ENCODE data around the gene RTN4IP1. TPM values are rescaled to one million over a fixed set of nuclear protein-coding genes. Genes with fewer than 3 reads are reported as not detected.
A peak's percentile ranks its signal among the peaks of the same experiment; 100 is the strongest.

The RTN4IP1 gene
- 1 to 10 TPM; 3.9 to 9.5 TPM for total RNA-seq

DNA sequence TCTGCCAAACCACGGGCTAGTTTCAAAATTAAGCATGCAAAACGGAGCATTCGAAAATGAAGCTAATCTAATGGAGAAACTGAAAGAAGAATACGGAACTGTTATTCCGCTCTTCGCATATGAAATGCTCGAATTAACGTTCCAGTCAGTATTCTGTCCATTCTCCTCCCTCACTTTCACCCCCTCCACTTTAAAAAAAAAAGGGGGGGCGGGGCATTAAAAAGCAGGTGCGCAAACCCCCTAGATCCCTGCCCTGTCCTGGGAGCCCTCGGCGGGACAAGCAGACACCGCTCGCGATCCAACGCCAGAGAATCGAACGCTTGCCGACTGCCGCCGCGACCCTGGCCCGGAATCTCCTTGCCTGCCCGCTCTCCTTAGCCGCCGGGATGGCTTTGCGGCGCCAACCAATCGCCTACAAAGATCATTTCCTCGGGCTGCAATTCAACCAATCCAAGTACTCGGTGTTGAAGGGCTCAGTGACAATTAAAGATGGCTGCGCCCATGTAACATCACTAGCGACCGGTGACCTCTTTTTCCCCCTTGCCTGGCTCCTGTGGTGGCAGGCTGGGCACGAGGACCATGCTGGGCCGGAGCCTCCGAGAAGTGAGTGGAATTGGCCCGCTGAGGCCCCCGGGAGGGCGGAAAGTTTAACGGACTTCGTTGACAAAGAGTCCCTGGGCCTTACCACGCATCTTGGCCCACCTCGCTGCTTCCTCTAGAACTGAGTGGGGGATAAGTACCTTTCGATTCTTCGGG is at the start of gene RTN4IP1, which contains the start of gene QRSL1:
TSS of gene RTN4IP1 (minus strand) at position 396 of the 756 bp plus-strand sequence. CDS start 477 bp downstream, outside the sequence.
TSS of gene QRSL1 (plus strand) at position 476 of the 756 bp plus-strand sequence. CDS start at position 580, 104 bp downstream.
- H3K4me1 Mint-ChIP-seq, result peaks cover 13% of the 10 kb centered on the region
- peak; percentile 97 for ATAC-seq (replicated peaks)
- peak within 1 kb of the TSS; percentile 98 for H3K4me3 Mint-ChIP-seq
- no peaks in the 10 kb centered on the region for H3K36me3 Mint-ChIP-seq (ENCODE audit: low read depth)
- H3K27ac Mint-ChIP-seq, result peak within 1 kb of the TSS; percentile 98
- H3K27me3 Mint-ChIP-seq, result no peaks in the 10 kb centered on the region
- H3K9me3 Mint-ChIP-seq, result no peaks in the 10 kb centered on the region

DNA sequence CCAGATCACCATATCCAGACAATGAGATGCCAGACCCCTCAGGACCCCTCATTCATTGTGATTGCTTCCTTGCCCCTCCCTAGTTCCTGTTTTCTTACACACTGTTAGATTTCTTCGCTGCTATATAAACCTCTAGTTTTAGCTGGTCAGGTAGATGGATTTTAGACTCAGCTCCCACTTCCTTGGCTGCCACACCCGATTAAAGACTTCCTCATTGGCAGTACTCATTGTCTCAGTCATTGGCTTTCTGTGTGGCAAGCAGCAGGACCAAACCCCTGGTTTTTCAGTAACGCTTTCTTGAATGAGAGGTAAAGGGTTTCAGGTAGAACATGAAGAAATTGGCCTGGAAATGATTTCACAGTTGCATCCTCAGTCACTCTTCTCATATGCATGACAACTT is 48.0 kb upstream of the RTN4IP1 start:
- H3K27ac Mint-ChIP-seq, result no peak overlapping the region
- no peak for ATAC-seq (replicated peaks)
- no peaks in the 10 kb centered on the region for H3K9me3 Mint-ChIP-seq
- no peaks in the 10 kb centered on the region for H3K4me1 Mint-ChIP-seq
- H3K36me3 Mint-ChIP-seq (ENCODE audit: low read depth), result no peaks in the 10 kb centered on the region
- H3K27me3 Mint-ChIP-seq, result no peaks in the 10 kb centered on the region
- H3K4me3 Mint-ChIP-seq, result no peak overlapping the region

GRCh38 chr6:106674541-106675229 is 45.4 kb upstream of the RTN4IP1 start:
- ATAC-seq (replicated peaks), result no peak
- Mint-ChIP-seq H3K27me3 (no peaks in the 10 kb centered on the region), H3K27ac (no peak overlapping the region), H3K9me3 (no peaks in the 10 kb centered on the region), H3K4me3 (no peak overlapping the region), H3K36me3 (ENCODE audit: low read depth) (no peaks in the 10 kb centered on the region), H3K4me1 (no peaks in the 10 kb centered on the region)

- Mint-ChIP-seq H3K4me3 (no peak overlapping the region), H3K27me3 (no peaks in the 10 kb centered on the region), H3K27ac (no peak overlapping the region), H3K9me3 (no peaks in the 10 kb centered on the region), H3K4me1 (no peaks in the 10 kb centered on the region), H3K36me3 (ENCODE audit: low read depth) (no peaks in the 10 kb centered on the region)
- no peak for ATAC-seq (replicated peaks)
These were observed 42.4 kb upstream of the RTN4IP1 start for GRCh38 chr6:106671651-106672050.

GRCh38 chr6:106670236-106670635 is 40.9 kb upstream of the RTN4IP1 start:
- Mint-ChIP-seq H3K27me3 (no peaks in the 10 kb centered on the region), H3K4me3 (no peak overlapping the region), H3K9me3 (no peaks in the 10 kb centered on the region), H3K4me1 (no peaks in the 10 kb centered on the region), H3K27ac (no peak overlapping the region), H3K36me3 (ENCODE audit: low read depth) (peaks cover 7% of the 10 kb centered on the region)
- ATAC-seq (replicated peaks), result no peak

DNA sequence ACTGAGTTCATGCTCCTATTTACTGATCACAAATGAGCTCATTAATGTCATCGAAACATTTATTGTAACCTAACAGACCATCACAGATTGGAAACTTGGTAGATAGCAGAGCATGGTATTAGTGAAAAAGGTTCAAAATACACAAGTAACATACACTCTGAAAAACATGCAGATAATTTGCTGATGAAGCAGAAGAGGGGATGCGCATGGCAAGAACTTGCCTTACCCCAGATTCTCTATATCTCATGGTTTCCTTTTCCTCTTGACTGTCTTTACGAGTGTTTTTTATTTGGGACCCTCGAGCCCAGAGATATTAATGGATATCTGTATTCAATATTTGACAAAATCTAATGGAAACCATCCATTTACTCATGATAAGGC is 37.7 kb upstream of the RTN4IP1 start:
- Mint-ChIP-seq H3K27ac (no peak overlapping the region), H3K4me3 (no peak overlapping the region), H3K4me1 (peaks cover 5% of the 10 kb centered on the region), H3K36me3 (ENCODE audit: low read depth) (peaks cover 39% of the 10 kb centered on the region), H3K27me3 (no peaks in the 10 kb centered on the region), H3K9me3 (no peaks in the 10 kb centered on the region)
- no peak for ATAC-seq (replicated peaks)

GRCh38 chr6:106666282-106667021 is 37.2 kb upstream of the RTN4IP1 start:
- no peaks in the 10 kb centered on the region for H3K27me3 Mint-ChIP-seq
- peaks cover 43% of the 10 kb centered on the region for H3K36me3 Mint-ChIP-seq (ENCODE audit: low read depth)
- no peak overlapping the region for H3K27ac Mint-ChIP-seq
- H3K9me3 Mint-ChIP-seq, result no peaks in the 10 kb centered on the region
- H3K4me1 Mint-ChIP-seq, result peaks cover 5% of the 10 kb centered on the region
- ATAC-seq (replicated peaks), result no peak
- H3K4me3 Mint-ChIP-seq, result no peak overlapping the region

DNA sequence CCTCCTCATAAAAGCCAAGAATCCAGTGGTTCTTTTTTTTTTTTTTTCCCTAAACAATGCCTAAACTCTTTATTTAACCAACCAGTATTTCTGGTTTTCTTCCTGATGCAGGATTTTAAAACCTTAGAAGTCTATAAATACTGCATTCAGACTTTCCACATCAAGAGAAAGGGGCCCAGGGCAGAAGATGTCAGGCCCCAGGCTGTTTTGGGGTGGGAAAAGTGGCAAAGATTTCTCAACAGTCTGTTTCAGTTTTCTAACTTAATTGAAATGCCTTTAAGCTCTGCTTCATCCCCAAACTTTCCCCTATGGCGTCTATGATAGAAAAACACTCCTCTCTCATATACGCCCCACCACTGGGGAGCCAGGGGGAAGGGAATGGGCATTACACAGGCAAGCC is 33.2 kb upstream of the RTN4IP1 start:
- peaks cover 83% of the 10 kb centered on the region for H3K36me3 Mint-ChIP-seq (ENCODE audit: low read depth)

DNA sequence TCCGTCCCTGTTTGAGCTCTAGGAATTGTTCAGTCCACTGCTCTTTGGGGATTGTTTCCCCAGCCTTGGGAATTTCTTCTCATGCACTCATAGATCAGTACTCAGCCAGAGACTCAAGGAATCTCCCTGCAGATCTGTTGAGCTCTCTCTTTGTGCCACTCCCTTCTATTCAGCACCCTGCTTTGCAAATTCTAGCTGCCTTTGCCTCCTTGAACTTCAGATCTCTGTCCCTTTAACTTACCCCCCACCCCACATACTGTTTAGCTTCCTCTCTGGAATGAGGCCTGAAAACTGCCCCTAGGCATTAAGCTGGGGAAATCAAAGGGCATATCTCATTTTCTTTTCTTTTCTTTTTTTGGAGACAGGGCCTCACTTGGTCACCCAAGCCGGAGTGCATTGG is 30.6 kb upstream of the RTN4IP1 start:
- H3K4me3 Mint-ChIP-seq, result no peak overlapping the region
- no peak overlapping the region for H3K27ac Mint-ChIP-seq
- peaks cover 98% of the 10 kb centered on the region for H3K36me3 Mint-ChIP-seq (ENCODE audit: low read depth)
- no peaks in the 10 kb centered on the region for H3K9me3 Mint-ChIP-seq
- peaks cover 5% of the 10 kb centered on the region for H3K4me1 Mint-ChIP-seq
- no peak for ATAC-seq (replicated peaks)
- H3K27me3 Mint-ChIP-seq, result no peaks in the 10 kb centered on the region

More for the DNA sequence above, 33.2 kb upstream of the RTN4IP1 start:
- Mint-ChIP-seq H3K27me3 (no peaks in the 10 kb centered on the region), H3K27ac (no peak overlapping the region), H3K4me1 (peaks cover 5% of the 10 kb centered on the region), H3K9me3 (no peaks in the 10 kb centered on the region), H3K4me3 (no peak overlapping the region)
- no peak for ATAC-seq (replicated peaks)

DNA sequence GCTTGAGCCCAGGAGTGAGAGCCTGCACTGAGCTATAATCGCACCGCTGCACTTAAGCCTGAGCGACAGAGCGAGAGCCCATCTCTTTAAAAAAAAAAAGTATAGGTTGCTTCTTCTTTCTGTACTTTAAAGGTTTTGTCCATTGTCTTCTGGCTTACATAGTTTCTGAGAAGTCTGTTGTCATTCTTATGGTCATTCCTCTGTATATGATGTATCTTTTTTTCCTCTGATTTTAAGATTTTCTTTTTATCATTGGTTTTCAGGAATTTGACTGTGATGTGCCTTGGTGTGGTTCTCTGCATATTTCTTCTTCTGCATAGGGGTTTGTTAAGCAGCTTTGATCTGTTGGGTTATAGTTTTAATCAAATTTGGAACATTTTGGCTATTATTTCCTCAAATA is 29.2 kb upstream of the RTN4IP1 start:
- Mint-ChIP-seq H3K36me3 (ENCODE audit: low read depth) (peaks cover 98% of the 10 kb centered on the region), H3K27ac (no peak overlapping the region), H3K4me1 (no peaks in the 10 kb centered on the region), H3K4me3 (no peak overlapping the region), H3K27me3 (no peaks in the 10 kb centered on the region), H3K9me3 (no peaks in the 10 kb centered on the region)
- ATAC-seq (replicated peaks), result no peak

GRCh38 chr6:106648651-106649308 is 19.5 kb upstream of the RTN4IP1 start:
- no peaks in the 10 kb centered on the region for H3K4me1 Mint-ChIP-seq
- ATAC-seq (replicated peaks), result no peak
- H3K4me3 Mint-ChIP-seq, result no peak overlapping the region
- no peak overlapping the region for H3K27ac Mint-ChIP-seq
- H3K27me3 Mint-ChIP-seq, result no peaks in the 10 kb centered on the region
- no peaks in the 10 kb centered on the region for H3K9me3 Mint-ChIP-seq
- H3K36me3 Mint-ChIP-seq (ENCODE audit: low read depth), result peaks cover 88% of the 10 kb centered on the region

DNA sequence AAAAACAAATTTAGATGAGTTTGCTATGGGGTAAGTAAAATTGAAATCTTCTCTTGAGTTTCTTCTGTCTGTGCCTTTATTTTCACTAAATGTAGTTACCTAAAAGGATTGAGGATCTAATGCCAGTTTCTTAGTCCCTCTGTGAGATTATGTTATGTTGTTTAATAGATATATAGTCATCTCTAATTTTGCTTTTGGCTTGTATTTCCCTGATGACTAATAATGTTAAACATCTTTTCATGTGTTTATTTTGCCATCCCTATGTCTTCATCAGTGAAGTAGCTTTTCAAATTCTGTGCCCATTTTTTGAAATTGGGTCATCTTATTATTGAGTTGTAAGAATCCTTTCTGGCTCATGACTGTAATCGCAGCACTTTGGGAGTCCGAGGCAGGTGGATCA is 13.8 kb upstream of the RTN4IP1 start:
- ATAC-seq (replicated peaks), result no peak
- H3K9me3 Mint-ChIP-seq, result no peaks in the 10 kb centered on the region
- no peaks in the 10 kb centered on the region for H3K27me3 Mint-ChIP-seq
- H3K4me3 Mint-ChIP-seq, result no peak overlapping the region
- H3K4me1 Mint-ChIP-seq, result peaks cover 4% of the 10 kb centered on the region
- H3K27ac Mint-ChIP-seq, result no peak overlapping the region
- H3K36me3 Mint-ChIP-seq (ENCODE audit: low read depth), result peaks cover 82% of the 10 kb centered on the region

GRCh38 chr6:106642476-106642875 is 13.2 kb upstream of the RTN4IP1 start:
- Mint-ChIP-seq H3K27me3 (no peaks in the 10 kb centered on the region), H3K4me1 (peaks cover 8% of the 10 kb centered on the region), H3K9me3 (no peaks in the 10 kb centered on the region), H3K4me3 (no peak overlapping the region), H3K36me3 (ENCODE audit: low read depth) (peaks cover 80% of the 10 kb centered on the region), H3K27ac (no peak overlapping the region)
- ATAC-seq (replicated peaks), result no peak

DNA sequence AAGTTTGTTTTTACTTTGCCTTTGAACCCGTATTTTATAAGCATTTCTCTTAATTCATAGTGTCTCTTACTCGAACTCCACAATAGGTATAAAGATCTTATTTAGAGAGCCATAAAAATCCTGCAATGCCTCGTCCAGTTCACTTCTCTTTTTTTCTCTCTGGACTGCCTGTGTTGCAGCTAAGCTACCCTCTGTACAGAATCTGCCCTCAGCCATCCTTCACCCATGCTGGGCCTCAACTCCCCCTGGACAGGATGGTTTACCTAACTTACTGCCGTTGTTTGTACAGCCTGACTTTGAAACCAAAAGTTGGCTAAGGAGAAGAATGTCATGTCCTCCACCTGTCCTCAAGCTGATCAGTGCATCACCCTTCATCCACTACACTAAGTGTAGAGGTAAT is 10.5 kb upstream of the RTN4IP1 start:
- H3K4me3 Mint-ChIP-seq, result no peak overlapping the region
- no peak for ATAC-seq (replicated peaks)

More for the DNA sequence above, 10.5 kb upstream of the RTN4IP1 start:
- no peaks in the 10 kb centered on the region for H3K27me3 Mint-ChIP-seq
- peaks cover 60% of the 10 kb centered on the region for H3K36me3 Mint-ChIP-seq (ENCODE audit: low read depth)
- H3K9me3 Mint-ChIP-seq, result no peaks in the 10 kb centered on the region
- H3K4me1 Mint-ChIP-seq, result peaks cover 18% of the 10 kb centered on the region
- H3K27ac Mint-ChIP-seq, result peak overlapping the region; percentile 4
